Type B pancreatic cell (in vitro differentiated cells): Measurements from ENCODE around the gene FGFRL1. TPM values are rescaled to one million over a fixed set of nuclear protein-coding genes. Genes with fewer than 3 reads are reported as not detected.
A peak's percentile ranks its signal among the peaks of the same experiment; 100 is the strongest.

Experiments
- DNase-seq: peaks from one replicate; pipeline ENCODE4 v3.0.0; 2021; ENCODE audit warnings: mixed read lengths; ENCODE audit not compliant: unreplicated experiment; ENCODE audit errors: extremely low spot score
- H3K27ac Mint-ChIP-seq: 2 replicates; pipeline ENCODE4 v1.8.0; 2021; ENCODE audit warnings: mild to moderate bottlenecking, mixed read lengths
- H3K27me3 Mint-ChIP-seq: 2 replicates; pipeline ENCODE4 v1.8.0; 2021; ENCODE audit warnings: mixed read lengths
- H3K36me3 Mint-ChIP-seq: 2 replicates; pipeline ENCODE4 v1.8.0; 2021; ENCODE audit warnings: mixed read lengths
- H3K4me1 Mint-ChIP-seq: one replicate; pipeline ENCODE4 v1.8.0; 2021; ENCODE audit warnings: mixed read lengths; ENCODE audit not compliant: unreplicated experiment
- H3K4me3 Mint-ChIP-seq: 2 replicates; pipeline ENCODE4 v1.8.0; 2021; ENCODE audit warnings: mild to moderate bottlenecking, mixed read lengths
- H3K9me3 Mint-ChIP-seq: 2 replicates; pipeline ENCODE4 v1.8.0; 2021; ENCODE audit warnings: mixed read lengths
- CTCF ChIP-seq: fragments of 200-600 bp; sonication (generic); conservative IDR thresholded peaks from 2 replicates; pipeline ENCODE4 v1.5.0; 2021; ENCODE audit warnings: antibody characterized with exemption, mild to moderate bottlenecking
- total RNA-seq: library from RNA; stranded (reverse); gene quantifications from 2 replicates; pipeline ENCODE4 v1.2.1, GENCODE V29; 2021; ENCODE audit warnings: low replicate concordance

The FGFRL1 gene
- total RNA-seq, 1 donor from 2014 or later: 30.9 TPM

- peaks cover 4% of the 10 kb centered on the region for H3K27me3 Mint-ChIP-seq
- DNase-seq: no peak
- H3K36me3 Mint-ChIP-seq: no peaks in the 10 kb centered on the region
- H3K4me3 Mint-ChIP-seq: no peak overlapping the region
- H3K27ac Mint-ChIP-seq: no peak overlapping the region
- no peaks in the 10 kb centered on the region for H3K9me3 Mint-ChIP-seq
- no peaks in the 10 kb centered on the region for H3K4me1 Mint-ChIP-seq
- no peak for TF ChIP-seq CTCF
Measured at GRCh38 chr4:990746-991367, 20.6 kb upstream of the FGFRL1 start.

- DNase-seq: no peak
Measured at GRCh38 chr4:991451-992296, 19.8 kb upstream of the FGFRL1 start.

GRCh38 chr4:992297-993110 is 18.9 kb upstream of the FGFRL1 start:
- H3K27ac Mint-ChIP-seq: peak overlapping the region; percentile 76
- no peak for TF ChIP-seq CTCF
- peaks cover 10% of the 10 kb centered on the region for H3K27me3 Mint-ChIP-seq
- no peaks in the 10 kb centered on the region for H3K36me3 Mint-ChIP-seq
- H3K4me3 Mint-ChIP-seq: peak overlapping the region; percentile 53
- H3K4me1 Mint-ChIP-seq: no peaks in the 10 kb centered on the region
- no peaks in the 10 kb centered on the region for H3K9me3 Mint-ChIP-seq
- no peak for DNase-seq

More at GRCh38 chr4:991451-992296, 19.8 kb upstream of the FGFRL1 start:
- Mint-ChIP-seq H3K4me1 (no peaks in the 10 kb centered on the region), H3K9me3 (no peaks in the 10 kb centered on the region), H3K36me3 (no peaks in the 10 kb centered on the region), H3K4me3 (no peak overlapping the region), H3K27ac (peak overlapping the region; percentile 76), H3K27me3 (peaks cover 6% of the 10 kb centered on the region)
- TF ChIP-seq CTCF: no peak

GRCh38 chr4:993111-994029 is 18.1 kb upstream of the FGFRL1 start, which contains the start of gene SLC26A1:
TSS of gene SLC26A1 (minus strand) at chr4:993404. CDS start at chr4:991703, 1,701 bp downstream.
- Mint-ChIP-seq H3K36me3 (no peaks in the 10 kb centered on the region), H3K27me3 (peaks cover 17% of the 10 kb centered on the region), H3K27ac (peak within 1 kb of the TSS; percentile 76), H3K9me3 (no peaks in the 10 kb centered on the region), H3K4me1 (no peaks in the 10 kb centered on the region), H3K4me3 (peak within 1 kb of the TSS; percentile 53)
- no peak for TF ChIP-seq CTCF
- no peak for DNase-seq
